ENCODE measurements around the gene PELI3. TPM values are rescaled to one million over a fixed set of nuclear protein-coding genes. Genes with fewer than 3 reads are reported as not detected.

The PELI3 gene
- total and polyA plus RNA-seq, 3 donors from 2014 or later = 10.2 to 17.7 (median 13.0) TPM

DNA sequence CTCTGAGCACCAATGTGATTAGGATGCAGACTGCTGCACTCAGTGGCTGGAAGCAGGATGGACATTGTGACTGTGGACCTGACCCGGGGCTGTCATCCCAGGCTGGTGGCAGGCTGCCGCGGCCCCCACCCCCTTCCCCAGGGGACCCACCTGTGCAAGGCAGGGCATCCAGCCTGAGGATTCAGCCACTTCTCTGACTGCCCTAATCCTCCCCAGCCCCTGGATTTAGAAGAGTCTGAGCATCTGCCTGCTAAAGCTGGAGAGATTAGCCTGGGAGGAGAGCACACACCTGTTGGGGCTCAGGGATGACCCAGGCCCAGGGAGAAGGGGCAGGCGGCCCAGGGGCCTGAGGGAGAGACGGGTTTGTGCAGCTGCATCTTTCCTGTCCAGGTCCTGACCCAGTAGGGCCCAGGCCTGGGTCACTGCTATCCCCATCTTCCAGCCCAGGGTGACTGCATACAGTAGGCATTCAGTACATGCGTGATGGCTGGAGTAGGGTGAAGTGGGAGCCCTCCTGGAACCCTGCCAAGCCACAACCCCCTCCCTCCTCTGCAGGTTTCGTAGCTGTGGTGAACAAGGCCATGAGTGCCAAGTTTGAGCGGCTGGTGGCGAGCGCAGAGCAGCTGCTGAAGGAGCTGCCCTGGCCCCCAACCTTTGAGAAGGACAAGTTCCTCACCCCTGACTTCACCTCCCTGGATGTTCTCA lies 25.6 kb downstream of the PELI3 start:
- intact Hi-C loops (cut with DNase I; ENCODE audit: low total_unique reads) = no loop called here
- H3K27me3 ChIP-seq = no peaks in the 10 kb centered on the region
- TF ChIP-seq CTCF (IDR thresholded peaks at IDR 0.05) = no peak
- TF ChIP-seq POLR2A (IDR thresholded peaks at IDR 0.05) = no peak
- DNase-seq = no peak
- no peak overlapping the region for H3K27ac ChIP-seq
- WGBS, 2 donors = 94 to 100% methylated on average over 4 to 10 of the region's 10 CpGs
- no peak overlapping the region for H3K4me3 ChIP-seq
- H3K36me3 ChIP-seq (ENCODE audit: low read depth, missing control alignments) = no peaks in the 10 kb centered on the region
- H3K4me1 ChIP-seq = no peaks in the 10 kb centered on the region
- no peaks in the 10 kb centered on the region for H3K9me3 ChIP-seq

DNA sequence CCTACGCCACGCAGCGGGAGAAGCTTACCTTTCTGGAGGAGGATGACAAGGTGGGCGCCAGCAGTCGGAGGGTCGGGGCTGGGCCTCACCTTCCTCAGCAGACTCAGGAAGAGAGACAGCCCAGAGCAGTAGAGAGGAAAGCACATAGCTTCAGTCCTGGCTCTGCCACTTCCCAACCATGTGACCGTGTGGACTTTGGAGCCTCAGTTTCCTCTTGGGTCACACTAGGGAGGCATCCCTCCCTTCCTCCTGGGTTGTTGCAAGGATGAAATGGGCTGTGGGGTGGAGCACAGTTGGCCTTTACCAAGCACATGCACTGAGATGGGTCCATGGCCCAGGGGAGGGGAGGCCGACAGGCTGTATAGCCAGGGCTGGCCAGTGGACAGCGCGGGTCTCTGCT lies 26.4 kb downstream of the PELI3 start:
- TF ChIP-seq POLR2A (IDR thresholded peaks at IDR 0.05) (no peak), CTCF (IDR thresholded peaks at IDR 0.05) (no peak)

DNA sequence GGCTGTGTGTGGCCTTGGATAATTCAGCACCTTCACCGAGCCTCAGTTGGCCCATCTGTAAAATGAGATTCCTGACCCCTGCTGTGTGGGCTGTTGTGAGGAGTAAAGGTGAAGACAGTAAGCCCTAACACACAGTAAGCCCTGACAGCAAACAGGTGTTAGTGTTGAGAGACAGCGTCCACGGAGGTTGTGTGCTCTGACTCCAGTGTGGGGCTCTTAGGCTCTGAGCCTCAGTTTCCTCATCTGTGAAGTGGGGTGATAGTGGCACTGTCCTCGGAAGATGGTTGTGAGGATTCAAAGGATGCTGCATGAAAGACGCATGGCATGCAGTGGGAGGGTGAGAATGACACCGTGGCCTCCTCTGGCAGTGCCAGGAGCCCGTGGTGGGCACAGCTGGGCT lies 27.8 kb downstream of the PELI3 start:
- Histone ChIP-seq H3K9me3 (no peaks in the 10 kb centered on the region), H3K4me1 (no peaks in the 10 kb centered on the region), H3K27ac (no peak overlapping the region), H3K27me3 (no peaks in the 10 kb centered on the region), H3K36me3 (ENCODE audit: low read depth, missing control alignments) (no peaks in the 10 kb centered on the region), H3K4me3 (no peak overlapping the region)
- TF ChIP-seq POLR2A (IDR thresholded peaks at IDR 0.05) = no peak
- no peak for TF ChIP-seq CTCF (IDR thresholded peaks at IDR 0.05)
- intact Hi-C loops (cut with DNase I; ENCODE audit: low total_unique reads) = no loop called here
- WGBS, 2 donors = 87 to 89% methylated on average over 7 of the region's 7 CpGs
- no peak for DNase-seq

More for the DNA sequence above, 26.4 kb downstream of the PELI3 start:
- no peaks in the 10 kb centered on the region for H3K36me3 ChIP-seq (ENCODE audit: low read depth, missing control alignments)
- DNase-seq = no peak
- WGBS, 2 donors = 94 to 97% methylated on average over 7 of the region's 10 CpGs
- no peaks in the 10 kb centered on the region for H3K9me3 ChIP-seq
- H3K4me3 ChIP-seq = no peak overlapping the region
- intact Hi-C loops (cut with DNase I; ENCODE audit: low total_unique reads) = no loop called here
- H3K4me1 ChIP-seq = no peaks in the 10 kb centered on the region
- no peak overlapping the region for H3K27ac ChIP-seq
- H3K27me3 ChIP-seq = no peaks in the 10 kb centered on the region

DNA sequence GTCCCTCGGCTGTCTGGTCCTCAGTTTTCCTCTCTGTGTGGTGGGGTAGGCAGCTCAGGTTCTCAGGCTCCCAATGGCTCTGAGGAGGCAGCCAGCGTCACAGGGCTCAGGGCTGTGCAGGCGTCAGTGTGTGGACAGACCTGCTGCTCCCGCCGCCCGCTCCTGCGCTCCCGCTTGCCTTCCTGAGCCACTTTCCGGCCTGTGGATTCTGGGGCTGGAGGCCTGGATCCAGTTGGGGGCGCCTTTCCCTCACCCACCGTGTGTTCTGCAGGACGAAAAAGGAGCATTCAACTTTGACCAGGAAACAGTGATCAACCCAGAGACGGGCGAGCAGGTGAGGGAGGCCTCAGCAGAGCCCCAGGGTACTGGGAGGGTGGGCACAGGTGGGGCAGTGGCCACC lies 28.2 kb downstream of the PELI3 start:
- no peak overlapping the region for H3K4me3 ChIP-seq
- H3K27ac ChIP-seq = no peak overlapping the region
- no peaks in the 10 kb centered on the region for H3K36me3 ChIP-seq (ENCODE audit: low read depth, missing control alignments)
- 87 to 93% methylated on average over 3 to 14 of the region's 14 CpGs for WGBS, 2 donors
- no peaks in the 10 kb centered on the region for H3K4me1 ChIP-seq
- intact Hi-C loops (cut with DNase I; ENCODE audit: low total_unique reads) = no loop called here
- DNase-seq = no peak
- no peak for TF ChIP-seq CTCF (IDR thresholded peaks at IDR 0.05)
- TF ChIP-seq POLR2A (IDR thresholded peaks at IDR 0.05) = no peak
- no peaks in the 10 kb centered on the region for H3K9me3 ChIP-seq
- H3K27me3 ChIP-seq = no peaks in the 10 kb centered on the region

DNA sequence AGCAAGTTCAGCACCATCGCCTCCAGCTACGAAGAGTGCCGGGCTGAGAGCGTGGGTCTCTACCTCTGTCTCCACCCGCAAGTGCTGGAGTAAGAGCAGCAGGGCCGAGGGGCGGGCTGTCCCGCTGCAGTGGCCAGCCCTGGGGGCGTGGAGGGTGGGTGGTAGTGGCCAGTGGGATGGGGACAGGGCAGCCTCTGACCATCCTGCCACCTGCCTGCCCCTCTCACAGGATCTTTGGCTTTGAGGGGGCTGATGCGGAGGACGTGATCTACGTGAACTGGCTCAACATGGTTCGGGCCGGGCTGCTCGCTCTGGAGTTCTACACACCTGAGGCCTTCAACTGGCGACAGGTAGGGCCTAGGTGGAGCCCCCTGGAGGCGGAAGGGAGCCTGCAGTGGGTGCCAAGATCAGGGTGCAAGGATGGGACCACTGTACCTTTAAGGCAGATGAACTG lies 28.7 kb downstream of the PELI3 start:
- TF ChIP-seq POLR2A (IDR thresholded peaks at IDR 0.05) (no peak), CTCF (IDR thresholded peaks at IDR 0.05) (no peak)
- no peaks in the 10 kb centered on the region for H3K4me1 ChIP-seq
- WGBS, 2 donors = 95 to 97% methylated on average over 4 to 17 of the region's 17 CpGs

More for the DNA sequence above, 28.7 kb downstream of the PELI3 start:
- no peaks in the 10 kb centered on the region for H3K36me3 ChIP-seq (ENCODE audit: low read depth, missing control alignments)
- intact Hi-C loops (cut with DNase I; ENCODE audit: low total_unique reads) = no loop called here
- no peaks in the 10 kb centered on the region for H3K27me3 ChIP-seq
- no peak overlapping the region for H3K27ac ChIP-seq
- H3K4me3 ChIP-seq = no peak overlapping the region
- DNase-seq = no peak
- no peaks in the 10 kb centered on the region for H3K9me3 ChIP-seq

All from testis (tissue), 3 donors.